ENCODE results near the gene SMIM20.

SMIM20 gene

GRCh38 chr4:25948051-25948450 is 34.0 kb downstream of the SMIM20 start:
- no peaks in the 10 kb centered on the region for H3K36me3 ChIP-seq (replicated peaks; ENCODE audit: insufficient read depth, low read length)
- no peak for TF ChIP-seq EZH2 (optimal IDR thresholded peaks at IDR 0.05; ENCODE audit: low read depth, low read length)
- TF ChIP-seq CTCF (IDR thresholded peaks at IDR 0.05; ENCODE audit: low read length): no peak
- TF ChIP-seq EZH2phosphoT487 (IDR thresholded peaks at IDR 0.05; ENCODE audit: low read length): no peak
- no peak for DNase-seq
- H3K4me1 ChIP-seq (ENCODE audit: low read length): no peaks in the 10 kb centered on the region
- H3K4me3 ChIP-seq (ENCODE audit: low read length): no peak overlapping the region
- H3F3A ChIP-seq (ENCODE audit: insufficient read depth, low read length): no peaks in the 10 kb centered on the region
- H3K27me3 ChIP-seq (replicated peaks; ENCODE audit: insufficient read depth, low read length): no peaks in the 10 kb centered on the region
- H3K27ac ChIP-seq (ENCODE audit: low read length): no peak overlapping the region
- no peaks in the 10 kb centered on the region for H3K79me2 ChIP-seq (ENCODE audit: low read length)
- no peaks in the 10 kb centered on the region for H4K20me1 ChIP-seq (ENCODE audit: insufficient read depth, low read length)
- no peak overlapping the region for H3K9ac ChIP-seq (ENCODE audit: low read length)
- no peaks in the 10 kb centered on the region for H3K9me3 ChIP-seq (replicated peaks; ENCODE audit: insufficient read depth, low read length)
- no peak overlapping the region for H2AFZ ChIP-seq (ENCODE audit: low read length)
- no peak overlapping the region for H3K4me2 ChIP-seq (ENCODE audit: low read depth, low read length)
- H3K9me2 ChIP-seq (replicated peaks; ENCODE audit: insufficient read depth, low read length): no peaks in the 10 kb centered on the region

GRCh38 chr4:25949173-25949748 is 35.2 kb downstream of the SMIM20 start:
- no peak for DNase-seq
- Histone ChIP-seq H3K9ac (ENCODE audit: low read length) (no peak overlapping the region), H3K27ac (ENCODE audit: low read length) (no peak overlapping the region), H4K20me1 (ENCODE audit: insufficient read depth, low read length) (no peaks in the 10 kb centered on the region), H3K27me3 (replicated peaks; ENCODE audit: insufficient read depth, low read length) (no peaks in the 10 kb centered on the region), H3F3A (ENCODE audit: insufficient read depth, low read length) (no peaks in the 10 kb centered on the region), H3K36me3 (replicated peaks; ENCODE audit: insufficient read depth, low read length) (no peaks in the 10 kb centered on the region), H3K9me2 (replicated peaks; ENCODE audit: insufficient read depth, low read length) (no peaks in the 10 kb centered on the region), H2AFZ (ENCODE audit: low read length) (no peak overlapping the region), H3K79me2 (ENCODE audit: low read length) (no peaks in the 10 kb centered on the region), H3K4me1 (ENCODE audit: low read length) (no peaks in the 10 kb centered on the region), H3K9me3 (replicated peaks; ENCODE audit: insufficient read depth, low read length) (no peaks in the 10 kb centered on the region), H3K4me2 (ENCODE audit: low read depth, low read length) (no peak overlapping the region), H3K4me3 (ENCODE audit: low read length) (no peak overlapping the region)
- no peak for TF ChIP-seq EZH2phosphoT487 (IDR thresholded peaks at IDR 0.05; ENCODE audit: low read length)
- TF ChIP-seq CTCF (IDR thresholded peaks at IDR 0.05; ENCODE audit: low read length): no peak
- no peak for TF ChIP-seq EZH2 (optimal IDR thresholded peaks at IDR 0.05; ENCODE audit: low read depth, low read length)

GRCh38 chr4:25949994-25950393 is 36.0 kb downstream of the SMIM20 start:
- no peaks in the 10 kb centered on the region for H3K79me2 ChIP-seq (ENCODE audit: low read length)
- H3K9me3 ChIP-seq (replicated peaks; ENCODE audit: insufficient read depth, low read length): no peaks in the 10 kb centered on the region
- no peaks in the 10 kb centered on the region for H3K27me3 ChIP-seq (replicated peaks; ENCODE audit: insufficient read depth, low read length)
- H3F3A ChIP-seq (ENCODE audit: insufficient read depth, low read length): no peaks in the 10 kb centered on the region
- DNase-seq: no peak
- no peak overlapping the region for H3K9ac ChIP-seq (ENCODE audit: low read length)
- H2AFZ ChIP-seq (ENCODE audit: low read length): no peak overlapping the region
- TF ChIP-seq EZH2 (optimal IDR thresholded peaks at IDR 0.05; ENCODE audit: low read depth, low read length) (no peak), EZH2phosphoT487 (IDR thresholded peaks at IDR 0.05; ENCODE audit: low read length) (no peak), CTCF (IDR thresholded peaks at IDR 0.05; ENCODE audit: low read length) (no peak)
- H3K27ac ChIP-seq (ENCODE audit: low read length): no peak overlapping the region
- no peaks in the 10 kb centered on the region for H3K4me1 ChIP-seq (ENCODE audit: low read length)
- no peaks in the 10 kb centered on the region for H3K36me3 ChIP-seq (replicated peaks; ENCODE audit: insufficient read depth, low read length)
- no peaks in the 10 kb centered on the region for H3K9me2 ChIP-seq (replicated peaks; ENCODE audit: insufficient read depth, low read length)
- no peaks in the 10 kb centered on the region for H4K20me1 ChIP-seq (ENCODE audit: insufficient read depth, low read length)
- H3K4me2 ChIP-seq (ENCODE audit: low read depth, low read length): no peak overlapping the region
- H3K4me3 ChIP-seq (ENCODE audit: low read length): no peak overlapping the region

Data from MM.1S (cell line).